A673 (cell line): ENCODE results near the gene ZBTB33.

Experiments
- EZH2 ChIP-seq: fragments of 200-600 bp; sonication (generic); IDR thresholded peaks from 2 replicates; pipeline ENCODE4 v1.6.1; 2017; ENCODE audit warnings: borderline replicate concordance, low read depth, mild to moderate bottlenecking, mixed read lengths, antibody characterized with exemption, low read length; ENCODE audit not compliant: poor library complexity, severe bottlenecking
- TF ChIP-seq, protein P1 (sequence below): fragments of 300-800, 200-600 bp; sonication (generic); conservative IDR thresholded peaks from 2 replicates; pipeline ENCODE4 v1.5.1; 2017; ENCODE audit warnings: low read depth, mild to moderate bottlenecking, antibody characterized with exemption, low read length, moderate library complexity, mixed read lengths

DNA sequence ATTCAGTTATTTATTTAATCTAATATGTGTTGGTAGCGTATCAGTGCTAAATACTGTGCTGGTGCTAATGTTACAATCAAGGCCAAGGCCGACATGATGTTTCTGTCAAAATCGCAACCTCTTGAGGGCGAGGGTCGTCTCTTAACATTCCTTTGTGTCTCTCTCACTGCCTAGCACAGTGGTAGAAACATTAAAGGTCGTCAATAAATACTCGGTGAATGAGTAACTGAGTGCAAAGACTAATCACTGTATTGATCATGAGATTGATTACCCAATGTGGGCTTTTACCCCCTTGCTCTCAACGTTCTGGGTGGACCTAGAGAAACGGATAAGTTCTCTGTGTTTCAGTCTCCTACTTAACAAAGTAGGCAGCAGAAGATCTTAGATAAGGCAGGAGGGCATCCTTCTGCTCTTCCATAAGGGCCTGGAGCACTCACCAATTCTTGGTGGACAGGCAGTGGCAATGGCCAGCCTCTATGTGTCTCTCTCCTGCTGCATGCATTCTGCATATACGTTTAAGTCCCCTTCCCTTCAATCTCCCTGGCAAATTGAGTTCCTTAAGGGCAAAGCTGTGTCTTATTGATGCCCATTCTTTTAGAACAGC is 30.5 kb downstream of the ZBTB33 start:
- TF ChIP-seq, protein P1, sequence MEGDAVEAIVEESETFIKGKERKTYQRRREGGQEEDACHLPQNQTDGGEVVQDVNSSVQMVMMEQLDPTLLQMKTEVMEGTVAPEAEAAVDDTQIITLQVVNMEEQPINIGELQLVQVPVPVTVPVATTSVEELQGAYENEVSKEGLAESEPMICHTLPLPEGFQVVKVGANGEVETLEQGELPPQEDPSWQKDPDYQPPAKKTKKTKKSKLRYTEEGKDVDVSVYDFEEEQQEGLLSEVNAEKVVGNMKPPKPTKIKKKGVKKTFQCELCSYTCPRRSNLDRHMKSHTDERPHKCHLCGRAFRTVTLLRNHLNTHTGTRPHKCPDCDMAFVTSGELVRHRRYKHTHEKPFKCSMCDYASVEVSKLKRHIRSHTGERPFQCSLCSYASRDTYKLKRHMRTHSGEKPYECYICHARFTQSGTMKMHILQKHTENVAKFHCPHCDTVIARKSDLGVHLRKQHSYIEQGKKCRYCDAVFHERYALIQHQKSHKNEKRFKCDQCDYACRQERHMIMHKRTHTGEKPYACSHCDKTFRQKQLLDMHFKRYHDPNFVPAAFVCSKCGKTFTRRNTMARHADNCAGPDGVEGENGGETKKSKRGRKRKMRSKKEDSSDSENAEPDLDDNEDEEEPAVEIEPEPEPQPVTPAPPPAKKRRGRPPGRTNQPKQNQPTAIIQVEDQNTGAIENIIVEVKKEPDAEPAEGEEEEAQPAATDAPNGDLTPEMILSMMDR, result no peak
- TF ChIP-seq EZH2, result no peak
